ENCODE data around the gene VPS72. TPM values are rescaled to one million over a fixed set of nuclear protein-coding genes. Genes with fewer than 3 reads are reported as not detected.

VPS72 gene
- polyA plus RNA-seq, 1 donor, result 67.6 TPM

- no peak for DNase-seq
These were observed 44.5 kb downstream of the VPS72 start for GRCh38 chr1:151145304-151146071.

DNA sequence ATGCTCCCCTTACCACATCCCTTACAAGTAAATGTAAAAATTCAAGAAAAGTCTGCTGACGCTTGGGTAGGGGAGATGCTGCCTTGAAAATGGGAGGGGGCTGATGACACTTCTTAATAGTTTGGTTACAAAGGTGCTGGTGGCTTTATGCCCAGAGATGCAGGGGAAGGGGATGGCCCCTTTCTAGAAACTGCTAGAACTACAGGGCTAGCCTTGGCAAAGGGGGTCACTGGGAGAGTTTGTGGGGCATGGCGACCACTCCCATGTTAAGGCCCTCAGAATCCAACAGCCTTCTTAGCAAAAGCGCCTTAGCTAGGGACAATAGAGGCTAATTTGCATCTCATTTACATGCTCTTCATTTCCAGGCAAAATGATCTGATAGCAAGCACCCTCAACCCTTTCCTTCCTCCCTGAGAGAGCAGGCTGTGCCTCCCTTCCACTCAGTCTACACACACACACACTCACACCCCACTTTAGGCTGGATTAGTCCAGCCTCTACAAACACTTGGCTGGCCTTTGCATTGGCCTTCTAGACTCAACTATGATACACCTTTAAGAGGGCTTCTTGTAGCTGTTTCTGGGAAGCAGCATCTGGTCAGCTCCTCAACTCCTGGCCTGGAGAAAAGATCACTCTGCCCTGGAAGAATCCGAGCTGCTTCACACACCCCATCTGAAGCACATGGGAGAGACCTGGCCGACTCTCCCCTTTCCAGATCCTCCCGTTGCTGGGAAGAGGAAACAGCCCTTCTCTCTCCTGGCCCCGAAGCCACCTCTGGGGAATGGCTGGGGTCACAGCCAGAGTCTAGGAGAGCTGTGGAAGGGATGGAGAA, 45.3 kb downstream of the VPS72 start:
- DNase-seq, result no peak

GRCh38 chr1:151143986-151144385, 46.0 kb downstream of the VPS72 start:
- DNase-seq, result no peak

GRCh38 chr1:151143057-151143435, 47.0 kb downstream of the VPS72 start:
- DNase-seq, result no peak

DNA sequence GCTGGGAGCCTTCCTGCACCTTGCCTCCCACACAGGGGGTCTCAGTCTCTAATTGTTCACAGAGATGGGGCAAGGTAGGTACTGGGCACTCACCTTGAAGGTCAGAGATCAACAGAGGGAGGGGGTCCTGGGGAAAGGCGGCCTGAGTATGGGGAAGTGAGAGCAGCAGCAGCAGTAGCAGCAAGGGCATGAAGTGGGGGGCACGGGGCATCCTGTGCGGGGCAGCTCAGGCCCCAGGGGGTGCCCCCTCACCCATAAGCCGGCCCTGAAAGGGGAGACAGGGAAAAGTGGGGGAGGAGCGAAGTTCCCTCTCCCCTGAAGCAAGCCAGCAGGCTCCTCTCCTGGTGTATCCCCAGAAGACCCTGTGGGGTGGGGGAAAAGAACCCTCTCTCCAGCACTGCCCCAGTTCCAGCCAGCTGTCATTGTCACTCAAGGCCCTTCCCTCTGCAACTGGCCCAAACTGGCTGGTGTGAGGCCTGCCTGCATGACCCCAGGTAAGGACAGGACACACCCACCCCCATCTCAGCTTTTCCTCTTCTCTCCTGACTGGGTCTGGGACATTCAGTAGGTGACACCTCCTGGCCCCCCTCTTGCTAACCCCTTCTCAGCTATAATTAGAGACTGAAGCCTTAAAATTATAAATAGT, 47.5 kb downstream of the VPS72 start:
- no peak for DNase-seq

DNA sequence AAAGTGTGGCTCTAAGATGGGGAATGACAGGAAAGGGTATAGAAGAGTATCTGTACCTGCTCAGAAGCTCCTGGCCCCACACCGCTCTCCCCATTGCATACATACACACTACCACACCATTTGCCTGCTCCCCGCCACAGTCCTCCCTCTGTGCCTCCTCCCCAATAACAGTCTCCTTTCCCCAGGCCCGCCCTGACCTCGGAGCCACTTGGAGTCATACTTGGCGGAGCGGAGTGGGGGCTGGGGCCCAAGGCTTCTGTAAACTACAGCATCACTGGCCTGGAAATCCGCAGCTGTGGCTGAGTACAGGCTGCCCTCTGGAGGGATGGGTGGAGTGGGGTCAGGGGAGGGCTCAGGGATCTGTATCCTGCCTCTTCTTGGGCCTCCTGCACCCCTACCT, 52.2 kb downstream of the VPS72 start:
- DNase-seq, result no peak

DNA sequence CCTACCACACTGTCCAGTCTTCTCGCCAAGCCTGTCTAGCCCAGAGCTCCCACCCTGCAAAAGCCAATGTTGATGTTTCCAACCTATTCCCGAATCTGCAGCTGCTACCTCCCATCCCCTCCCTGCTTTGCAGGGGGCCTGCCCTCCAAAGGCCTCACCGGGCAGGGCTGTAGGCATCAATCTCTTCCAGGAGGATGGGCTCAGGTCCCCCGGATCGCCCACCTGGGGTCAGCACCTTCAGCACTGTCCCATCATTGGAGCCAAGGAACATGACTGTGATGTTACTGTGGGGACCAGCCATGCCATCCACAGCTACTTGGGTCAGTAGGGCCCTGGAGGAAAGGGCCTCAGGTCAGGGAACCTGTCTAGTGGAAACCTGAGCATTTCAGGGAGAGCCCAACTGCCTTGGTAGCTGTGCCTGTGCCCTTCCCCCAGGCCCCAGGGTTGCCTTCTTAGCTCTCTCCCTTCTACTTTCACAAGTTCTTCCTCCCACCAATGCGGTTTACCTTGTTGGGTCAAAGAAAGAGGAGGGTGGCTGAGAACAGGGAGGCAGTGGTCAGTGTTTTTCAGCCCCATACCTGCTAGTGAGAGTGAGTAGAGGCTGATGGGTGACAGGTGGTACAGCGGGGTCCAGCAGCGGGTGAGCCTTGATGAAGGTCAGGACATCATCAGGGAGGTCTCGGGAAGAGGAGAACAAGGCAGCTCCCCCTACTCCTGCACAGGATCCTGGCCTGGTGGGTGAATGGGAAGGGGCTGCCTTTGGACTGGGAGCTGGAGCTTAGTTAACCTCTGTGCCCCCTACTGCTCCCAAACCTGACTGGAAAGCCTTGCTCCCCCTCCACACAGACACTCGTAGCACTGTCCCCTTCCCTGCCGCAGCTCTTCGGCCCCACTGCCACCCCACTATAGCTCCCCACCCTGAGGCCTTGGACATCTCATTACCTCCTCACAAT, 54.3 kb downstream of the VPS72 start:
- no peak for DNase-seq

DNA sequence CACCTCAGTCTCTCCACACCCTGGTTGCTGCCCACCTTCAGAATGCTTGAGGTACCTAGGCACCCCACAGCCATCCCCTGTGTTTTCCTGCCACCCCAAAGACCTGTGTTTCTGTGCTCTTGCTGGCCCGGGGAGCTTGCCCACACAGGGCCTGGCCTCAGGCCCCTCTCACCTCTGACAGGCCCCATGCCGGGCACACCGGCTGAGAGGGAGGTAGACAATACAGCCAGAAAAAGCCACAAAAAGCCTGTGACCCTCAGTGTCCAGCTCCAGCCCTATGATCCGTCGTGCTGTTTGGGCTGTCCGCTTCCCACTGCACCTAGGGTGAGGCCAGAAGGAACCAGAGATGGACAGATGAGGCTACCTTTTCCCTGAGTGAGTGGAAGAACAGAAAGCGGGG, 55.0 kb downstream of the VPS72 start:
- DNase-seq, result no peak

GRCh38 chr1:151134396-151134795, 55.6 kb downstream of the VPS72 start:
- no peak for DNase-seq

DNA sequence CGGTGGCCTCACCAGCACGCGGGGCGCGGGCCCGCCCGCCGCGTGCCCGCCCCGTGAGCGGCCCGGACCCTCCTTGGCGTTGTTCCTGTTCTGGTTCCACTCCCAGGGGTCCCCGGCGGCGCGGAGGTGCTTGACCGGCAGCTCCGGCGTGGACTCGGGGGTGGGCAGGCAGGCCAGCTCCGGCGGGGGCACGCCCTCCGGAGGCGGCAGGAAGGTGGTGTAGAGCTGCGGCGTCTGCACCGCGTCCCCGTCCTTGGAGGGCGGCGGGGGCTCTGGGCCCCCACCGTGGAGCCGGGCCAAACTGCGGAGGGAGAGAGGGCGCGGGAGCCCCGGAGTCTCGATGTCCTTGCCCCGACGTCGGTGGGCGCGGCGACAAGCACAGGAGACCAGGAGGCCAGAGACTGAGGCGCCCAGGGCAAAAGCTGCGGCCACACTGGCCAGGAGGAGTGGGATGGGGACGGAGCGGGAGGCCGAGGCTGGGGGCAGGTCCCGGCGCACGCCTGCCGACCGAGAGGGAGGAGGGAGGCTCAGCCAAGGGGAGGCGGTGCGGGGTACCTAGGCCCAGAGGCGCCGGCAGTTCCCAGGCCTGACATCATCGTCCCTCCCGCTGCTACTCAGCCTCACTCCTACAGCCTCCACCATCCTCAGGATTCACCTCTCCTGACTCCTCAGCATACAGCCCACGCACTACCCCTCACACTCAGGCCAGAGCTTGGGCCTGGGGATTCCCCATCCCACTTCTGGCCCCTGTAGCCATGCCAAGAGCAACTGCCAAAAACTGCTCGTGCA, 56.8 kb downstream of the VPS72 start:
- no peak for DNase-seq

DNA sequence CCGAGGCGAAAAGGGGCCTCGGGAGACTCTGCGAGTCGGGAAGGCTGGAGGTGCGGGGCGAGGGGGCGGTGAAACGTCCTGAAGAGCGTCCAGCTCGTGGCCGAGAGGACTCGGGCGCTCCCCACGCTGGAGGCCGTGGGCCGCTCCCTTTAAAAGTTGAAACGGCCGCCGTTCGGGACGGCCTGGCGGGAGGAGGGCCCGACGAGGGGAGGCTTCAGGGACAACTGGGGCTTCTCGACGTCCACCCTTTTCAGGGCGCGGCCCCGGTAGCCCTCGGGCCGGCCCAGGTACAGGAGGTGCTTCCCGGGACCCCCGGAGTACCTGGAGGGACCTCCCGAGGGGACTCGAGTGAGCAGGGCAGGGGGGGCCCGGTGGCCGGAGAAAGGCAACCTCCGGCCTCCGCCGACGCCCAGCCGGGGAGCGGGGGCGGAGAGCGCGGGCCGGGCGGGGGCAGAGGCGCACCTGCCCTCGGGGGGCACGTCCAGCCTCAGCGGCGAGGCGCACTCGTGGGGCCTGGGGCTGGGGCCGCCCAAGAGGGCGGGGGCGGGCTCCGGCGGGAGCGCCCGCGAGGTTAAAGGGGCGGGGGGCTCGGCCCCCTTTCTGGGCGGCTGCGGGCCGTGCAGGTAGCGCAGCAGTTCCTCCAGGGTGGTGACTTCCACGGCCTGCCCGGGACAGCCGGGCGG, 57.5 kb downstream of the VPS72 start:
- no peak for DNase-seq

- peak; percentile 41 for DNase-seq
These were observed 58.2 kb downstream of the VPS72 start for GRCh38 chr1:151131701-151132334.

- DNase-seq, result peak; percentile 90
These were observed 58.9 kb downstream of the VPS72 start for GRCh38 chr1:151130987-151131586.

DNA sequence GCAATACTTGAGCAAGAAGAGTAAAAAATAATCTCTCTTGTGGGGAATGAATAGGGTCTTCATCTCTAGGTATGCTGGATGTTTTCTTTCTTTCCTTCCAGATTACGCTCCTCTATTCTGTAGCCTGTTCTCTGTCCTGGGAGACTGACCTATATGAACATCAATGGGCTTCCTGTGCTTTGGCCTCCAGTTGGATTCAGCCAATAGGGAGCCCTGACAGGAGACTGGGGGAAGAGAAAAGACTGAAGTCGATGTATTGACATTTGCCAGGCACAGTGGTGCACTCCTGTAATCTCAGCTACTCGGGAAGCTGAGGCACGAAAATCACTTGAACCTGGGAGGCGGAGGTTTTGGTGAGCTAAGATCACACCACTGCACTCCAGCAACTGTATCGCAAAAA, 61.2 kb downstream of the VPS72 start:
- no peak for DNase-seq

Other genes starting within 250 kb of the VPS72 start
- 307 TPM for gene CERS2, start 215.4 kb downstream of the VPS72 start, polyA plus RNA-seq (ENCODE audit: insufficient read length)
- 17.1 TPM for gene ANXA9, start 207.9 kb downstream of the VPS72 start, polyA plus RNA-seq (ENCODE audit: insufficient read length)
- gene MINDY1, start 183.3 kb downstream of the VPS72 start, polyA plus RNA-seq (ENCODE audit: insufficient read length), result 47.9 TPM
- 47.6 TPM for gene PRUNE1, start 181.7 kb downstream of the VPS72 start, polyA plus RNA-seq (ENCODE audit: insufficient read length)
- 3.4 TPM for gene BNIPL, start 153.6 kb downstream of the VPS72 start, polyA plus RNA-seq (ENCODE audit: insufficient read length)
- 10.0 TPM for gene C1orf56, start 142.4 kb downstream of the VPS72 start, polyA plus RNA-seq (ENCODE audit: insufficient read length)
- 88.6 TPM for gene CDC42SE1, start 130.6 kb downstream of the VPS72 start, polyA plus RNA-seq (ENCODE audit: insufficient read length)
- gene MLLT11, start 129.8 kb downstream of the VPS72 start, polyA plus RNA-seq (ENCODE audit: insufficient read length), result 25.4 TPM
- gene GABPB2, start 119.4 kb downstream of the VPS72 start, polyA plus RNA-seq (ENCODE audit: insufficient read length), result 16.2 TPM
- gene SEMA6C, start 43.6 kb downstream of the VPS72 start, polyA plus RNA-seq (ENCODE audit: insufficient read length), result 29.8 TPM
- gene TNFAIP8L2, start 33.5 kb downstream of the VPS72 start, polyA plus RNA-seq (ENCODE audit: insufficient read length), result 1.6 TPM
- gene LYSMD1, start 24.3 kb downstream of the VPS72 start, polyA plus RNA-seq (ENCODE audit: insufficient read length), result 16.9 TPM
- 42.3 TPM for gene SCNM1, start 24.1 kb downstream of the VPS72 start, polyA plus RNA-seq (ENCODE audit: insufficient read length)
- gene TMOD4, start 14.2 kb downstream of the VPS72 start, polyA plus RNA-seq (ENCODE audit: insufficient read length), result 1.7 TPM
- gene PIP5K1A, start 8.4 kb upstream of the VPS72 start, polyA plus RNA-seq (ENCODE audit: insufficient read length), result 92.7 TPM
- gene PSMD4, start 64.5 kb upstream of the VPS72 start, polyA plus RNA-seq (ENCODE audit: insufficient read length), result 181 TPM
- 21.2 TPM for gene ZNF687, start 92.1 kb upstream of the VPS72 start, polyA plus RNA-seq (ENCODE audit: insufficient read length)
- 73.8 TPM for gene PI4KB, start 137.2 kb upstream of the VPS72 start, polyA plus RNA-seq (ENCODE audit: insufficient read length)
- 44.8 TPM for gene RFX5, start 157.1 kb upstream of the VPS72 start, polyA plus RNA-seq (ENCODE audit: insufficient read length)
- 50.4 TPM for gene SELENBP1, start 182.5 kb upstream of the VPS72 start, polyA plus RNA-seq (ENCODE audit: insufficient read length)
- gene PSMB4, start 209.4 kb upstream of the VPS72 start, polyA plus RNA-seq (ENCODE audit: insufficient read length), result 237 TPM